Measurements from ENCODE around the gene ELL2. TPM values are rescaled to one million over a fixed set of nuclear protein-coding genes. Genes with fewer than 3 reads are reported as not detected.

The ELL2 gene
- total and polyA plus RNA-seq, 2 of the 13 experiments (the other 11 are each of a cell fraction or from before 2014, with no cell fraction given), result 78.9 to 97.1 TPM

GRCh38 chr5:95863383-95863757, 98.3 kb downstream of the ELL2 start (continued):
- TF ChIP-seq EP300 (IDR thresholded peaks at IDR 0.05; ENCODE audit: low read depth in 2 of 2, low read length in 2 of 2) (peak in 1 of 2 experiments; percentile 73; a peak in 2 of 4 replicates), EP300 (CRISPR knock-in tag; IDR thresholded peaks at IDR 0.05; ENCODE audit: borderline replicate concordance) (0 out of 2 replicates have a peak, but pooled peaks have one; percentile 26), DPF2 (CRISPR knock-in tag; IDR thresholded peaks at IDR 0.05; ENCODE audit: borderline replicate concordance, low read depth) (0 out of 2 replicates have a peak, but pooled peaks have one; percentile 28), ZNF572 (CRISPR knock-in tag; IDR thresholded peaks at IDR 0.05) (no peak), ZNF737 (CRISPR knock-in tag; IDR thresholded peaks at IDR 0.05; ENCODE audit: borderline replicate concordance) (no peak), ZNF644 (CRISPR knock-in tag; IDR thresholded peaks at IDR 0.05; ENCODE audit: low read depth) (0 out of 2 replicates have a peak, but pooled peaks have one; percentile 34), ZFP90 (CRISPR knock-in tag; IDR thresholded peaks at IDR 0.05; ENCODE audit: borderline replicate concordance) (0 out of 2 replicates have a peak, but pooled peaks have one; percentile 68), PCBP1 (IDR thresholded peaks at IDR 0.05; ENCODE audit: borderline replicate concordance, low read depth, low read length) (no peak), FOXK1 (CRISPR knock-in tag; IDR thresholded peaks at IDR 0.05; ENCODE audit: borderline replicate concordance, low read depth) (peak; percentile 80; the same call in 1 of the 2 replicates), ZNF367 (CRISPR knock-in tag; IDR thresholded peaks at IDR 0.05; ENCODE audit: borderline replicate concordance) (no peak), FOXP1 (IDR thresholded peaks at IDR 0.05) (no peak), FOXP1 (CRISPR knock-in tag; IDR thresholded peaks at IDR 0.05) (peak; percentile 46), ELF3 (CRISPR knock-in tag; IDR thresholded peaks at IDR 0.05) (peak; percentile 55; the same call in 1 of the 2 replicates), SMAD3 (CRISPR knock-in tag; IDR thresholded peaks at IDR 0.05) (0 out of 2 replicates have a peak, but pooled peaks have one; percentile 4), ZNF225 (CRISPR knock-in tag; IDR thresholded peaks at IDR 0.05) (no peak), LCORL (IDR thresholded peaks at IDR 0.05) (no peak), LCORL (CRISPR knock-in tag; IDR thresholded peaks at IDR 0.05) (0 out of 2 replicates have a peak, but pooled peaks have one; percentile 12), ZMAT3 (CRISPR knock-in tag; conservative IDR thresholded peaks at IDR 0.05) (no peak), RXRB (CRISPR knock-in tag; IDR thresholded peaks at IDR 0.05; ENCODE audit: borderline replicate concordance) (0 out of 2 replicates have a peak, but pooled peaks have one; percentile 26), IRF2 (CRISPR knock-in tag; IDR thresholded peaks at IDR 0.05) (0 out of 2 replicates have a peak, but pooled peaks have one; percentile 22), HMGXB4 (CRISPR knock-in tag; IDR thresholded peaks at IDR 0.05; ENCODE audit: borderline replicate concordance in 1 of 2, low read depth in 1 of 2) (0 out of 4 replicates have a peak, but pooled peaks of 1 of the 2 experiments have one; percentile 20)
- TF ChIP-seq, protein P1, sequence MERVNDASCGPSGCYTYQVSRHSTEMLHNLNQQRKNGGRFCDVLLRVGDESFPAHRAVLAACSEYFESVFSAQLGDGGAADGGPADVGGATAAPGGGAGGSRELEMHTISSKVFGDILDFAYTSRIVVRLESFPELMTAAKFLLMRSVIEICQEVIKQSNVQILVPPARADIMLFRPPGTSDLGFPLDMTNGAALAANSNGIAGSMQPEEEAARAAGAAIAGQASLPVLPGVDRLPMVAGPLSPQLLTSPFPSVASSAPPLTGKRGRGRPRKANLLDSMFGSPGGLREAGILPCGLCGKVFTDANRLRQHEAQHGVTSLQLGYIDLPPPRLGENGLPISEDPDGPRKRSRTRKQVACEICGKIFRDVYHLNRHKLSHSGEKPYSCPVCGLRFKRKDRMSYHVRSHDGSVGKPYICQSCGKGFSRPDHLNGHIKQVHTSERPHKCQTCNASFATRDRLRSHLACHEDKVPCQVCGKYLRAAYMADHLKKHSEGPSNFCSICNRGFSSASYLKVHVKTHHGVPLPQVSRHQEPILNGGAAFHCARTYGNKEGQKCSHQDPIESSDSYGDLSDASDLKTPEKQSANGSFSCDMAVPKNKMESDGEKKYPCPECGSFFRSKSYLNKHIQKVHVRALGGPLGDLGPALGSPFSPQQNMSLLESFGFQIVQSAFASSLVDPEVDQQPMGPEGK (CRISPR knock-in tag; IDR thresholded peaks at IDR 0.05), result peak; percentile 32; the same call in 1 of the 2 replicates
- TF ChIP-seq, protein P2, sequence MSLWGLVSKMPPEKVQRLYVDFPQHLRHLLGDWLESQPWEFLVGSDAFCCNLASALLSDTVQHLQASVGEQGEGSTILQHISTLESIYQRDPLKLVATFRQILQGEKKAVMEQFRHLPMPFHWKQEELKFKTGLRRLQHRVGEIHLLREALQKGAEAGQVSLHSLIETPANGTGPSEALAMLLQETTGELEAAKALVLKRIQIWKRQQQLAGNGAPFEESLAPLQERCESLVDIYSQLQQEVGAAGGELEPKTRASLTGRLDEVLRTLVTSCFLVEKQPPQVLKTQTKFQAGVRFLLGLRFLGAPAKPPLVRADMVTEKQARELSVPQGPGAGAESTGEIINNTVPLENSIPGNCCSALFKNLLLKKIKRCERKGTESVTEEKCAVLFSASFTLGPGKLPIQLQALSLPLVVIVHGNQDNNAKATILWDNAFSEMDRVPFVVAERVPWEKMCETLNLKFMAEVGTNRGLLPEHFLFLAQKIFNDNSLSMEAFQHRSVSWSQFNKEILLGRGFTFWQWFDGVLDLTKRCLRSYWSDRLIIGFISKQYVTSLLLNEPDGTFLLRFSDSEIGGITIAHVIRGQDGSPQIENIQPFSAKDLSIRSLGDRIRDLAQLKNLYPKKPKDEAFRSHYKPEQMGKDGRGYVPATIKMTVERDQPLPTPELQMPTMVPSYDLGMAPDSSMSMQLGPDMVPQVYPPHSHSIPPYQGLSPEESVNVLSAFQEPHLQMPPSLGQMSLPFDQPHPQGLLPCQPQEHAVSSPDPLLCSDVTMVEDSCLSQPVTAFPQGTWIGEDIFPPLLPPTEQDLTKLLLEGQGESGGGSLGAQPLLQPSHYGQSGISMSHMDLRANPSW (CRISPR knock-in tag; IDR thresholded peaks at IDR 0.05; ENCODE audit: borderline replicate concordance), result peak; percentile 21; the same call in 1 of the 2 replicates
- TF ChIP-seq, protein P3, sequence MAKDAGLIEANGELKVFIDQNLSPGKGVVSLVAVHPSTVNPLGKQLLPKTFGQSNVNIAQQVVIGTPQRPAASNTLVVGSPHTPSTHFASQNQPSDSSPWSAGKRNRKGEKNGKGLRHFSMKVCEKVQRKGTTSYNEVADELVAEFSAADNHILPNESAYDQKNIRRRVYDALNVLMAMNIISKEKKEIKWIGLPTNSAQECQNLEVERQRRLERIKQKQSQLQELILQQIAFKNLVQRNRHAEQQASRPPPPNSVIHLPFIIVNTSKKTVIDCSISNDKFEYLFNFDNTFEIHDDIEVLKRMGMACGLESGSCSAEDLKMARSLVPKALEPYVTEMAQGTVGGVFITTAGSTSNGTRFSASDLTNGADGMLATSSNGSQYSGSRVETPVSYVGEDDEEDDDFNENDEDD (CRISPR knock-in tag; IDR thresholded peaks at IDR 0.05; ENCODE audit: borderline replicate concordance), result no peak

Measured in HepG2 (cell line).